GM21619 (cell line): Measurements from ENCODE around the gene FBXW10B.
"Not testable (repeated sequence)": the region's sequence is repeated elsewhere in the genome, so short reads cannot be mapped to it uniquely, and the experiment has no call there.

Experiments used
- ATAC-seq: cut with Tn5 transposase; IDR thresholded peaks from one replicate; pipeline ENCODE4 v1.9.1; 2021; ENCODE audit not compliant: unreplicated experiment

Gene FBXW10B

GRCh38 chr17:15619331-15620058 lies at the start of gene FBXW10B:
FBXW10B (minus strand) TSS chr17:15619704; CDS start chr17:15619512, 192 bp downstream.
- ATAC-seq = not testable (repeated sequence)

- no peak for ATAC-seq
These were observed 44.2 kb upstream of the FBXW10B start for GRCh38 chr17:15663691-15664090.

GRCh38 chr17:15663176-15663575 lies 43.7 kb upstream of the FBXW10B start:
- ATAC-seq = no peak

GRCh38 chr17:15662681-15663080 lies 43.2 kb upstream of the FBXW10B start:
- ATAC-seq = no peak

- no peak for ATAC-seq
These were observed 40.6 kb upstream of the FBXW10B start for GRCh38 chr17:15660077-15660476.

GRCh38 chr17:15659663-15660062 lies 40.2 kb upstream of the FBXW10B start:
- no peak for ATAC-seq

- ATAC-seq = no peak
These were observed 39.7 kb upstream of the FBXW10B start for GRCh38 chr17:15659236-15659635.

GRCh38 chr17:15658296-15658695 lies 38.8 kb upstream of the FBXW10B start:
- ATAC-seq = no peak

GRCh38 chr17:15657868-15658267 lies 38.4 kb upstream of the FBXW10B start:
- no peak for ATAC-seq

- ATAC-seq = no peak
These were observed 35.5 kb upstream of the FBXW10B start for GRCh38 chr17:15654886-15655561.

- ATAC-seq = not testable (repeated sequence)
These were observed 34.9 kb upstream of the FBXW10B start for GRCh38 chr17:15654401-15654800.

- ATAC-seq = no peak
These were observed 33.5 kb upstream of the FBXW10B start for GRCh38 chr17:15652960-15653359.

- ATAC-seq = peak; percentile 73
These were observed 32.1 kb upstream of the FBXW10B start for GRCh38 chr17:15651583-15652110.

GRCh38 chr17:15650741-15651582 lies 31.5 kb upstream of the FBXW10B start:
- ATAC-seq = no peak

- ATAC-seq = no peak
These were observed 30.4 kb upstream of the FBXW10B start for GRCh38 chr17:15649861-15650421.

GRCh38 chr17:15648386-15648785 lies 28.9 kb upstream of the FBXW10B start:
- no peak for ATAC-seq

GRCh38 chr17:15645942-15646312 lies 26.4 kb upstream of the FBXW10B start:
- not testable (repeated sequence) for ATAC-seq

- not testable (repeated sequence) for ATAC-seq
These were observed 25.8 kb upstream of the FBXW10B start for GRCh38 chr17:15645099-15645941.

- ATAC-seq = not testable (repeated sequence)
These were observed 23.2 kb upstream of the FBXW10B start for GRCh38 chr17:15642505-15643251.
